ENCODE data around the gene ZSCAN26. TPM values are rescaled to one million over a fixed set of nuclear protein-coding genes. Genes with fewer than 3 reads are reported as not detected.

ZSCAN26 gene
- total and polyA plus RNA-seq, 4 donors: 2.8 to 9.7 (median 6.1) TPM

DNA sequence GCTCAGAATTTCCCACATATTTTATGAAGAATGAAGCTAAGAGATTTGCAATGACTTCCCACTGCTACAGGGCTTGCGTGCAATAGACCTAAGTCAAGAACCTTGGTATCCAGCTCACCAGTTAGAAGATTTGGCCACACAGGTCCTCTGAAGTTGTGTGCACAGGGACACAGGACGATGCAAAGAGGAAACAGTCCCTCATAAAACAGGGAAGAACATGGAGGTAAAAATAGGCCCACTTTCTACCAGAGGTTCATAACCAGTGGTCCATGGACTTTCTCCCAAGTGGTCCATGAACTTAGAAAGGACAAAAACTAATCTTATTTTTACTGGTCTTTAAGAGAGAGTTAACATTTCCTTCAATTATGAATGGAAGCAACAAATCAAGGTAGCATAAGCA lies 16.2 kb upstream of the ZSCAN26 start:
- H3K27ac ChIP-seq (ENCODE audit: low read depth in 1 of 2, low read length in 2 of 2): no peak overlapping the region
- no peak for DNase-seq (ENCODE audit: low spot score)
- peak overlapping the region in 1 of 3 donors; percentile 14 for H3K4me3 ChIP-seq (ENCODE audit: low read depth in 1 of 3, low read length in 3 of 3)
- 83% methylated on average over 2 of the region's 2 CpGs for WGBS
- peaks cover 0 to 23% (median 14%) of the 10 kb centered on the region in 4 donors for H3K4me1 ChIP-seq (ENCODE audit: control insufficient read depth in 4 of 4, insufficient read depth in 4 of 4, low read length in 3 of 4)
- peaks cover 0 to 29% (median 15%) of the 10 kb centered on the region in 4 donors for H3K36me3 ChIP-seq (ENCODE audit: control insufficient read depth in 4 of 4, insufficient read depth in 3 of 4, low read depth in 1 of 4, low read length in 3 of 4)
- H3K9ac ChIP-seq (ENCODE audit: low read depth in 1 of 2, low read length in 2 of 2): no peak overlapping the region
- no peaks in the 10 kb centered on the region for H3K27me3 ChIP-seq (ENCODE audit: control insufficient read depth in 4 of 4, insufficient read depth in 4 of 4, low read length in 3 of 4)
- no peak for TF ChIP-seq RAD21 (IDR thresholded peaks at IDR 0.05)
- TF ChIP-seq SP1 (IDR thresholded peaks at IDR 0.05): no peak
- TF ChIP-seq RXRA (IDR thresholded peaks at IDR 0.05): no peak
- no peak for TF ChIP-seq ZBTB33 (IDR thresholded peaks at IDR 0.05)
- H3K9me3 ChIP-seq (ENCODE audit: control insufficient read depth in 4 of 4, low read length in 3 of 4): no peaks in the 10 kb centered on the region

- H3K4me1 ChIP-seq (ENCODE audit: control insufficient read depth in 4 of 4, insufficient read depth in 4 of 4, low read length in 3 of 4): peaks cover 0 to 23% (median 14%) of the 10 kb centered on the region in 4 donors
- no peaks in the 10 kb centered on the region for H3K9me3 ChIP-seq (ENCODE audit: control insufficient read depth in 4 of 4, low read length in 3 of 4)
- H3K36me3 ChIP-seq (ENCODE audit: control insufficient read depth in 4 of 4, insufficient read depth in 3 of 4, low read depth in 1 of 4, low read length in 3 of 4): peaks cover 0 to 20% (median 8%) of the 10 kb centered on the region in 4 donors
- H3K27me3 ChIP-seq (ENCODE audit: control insufficient read depth in 4 of 4, insufficient read depth in 4 of 4, low read length in 3 of 4): no peaks in the 10 kb centered on the region
- H3K27ac ChIP-seq (ENCODE audit: low read depth in 1 of 2, low read length in 2 of 2): no peak overlapping the region
- peak; percentile 39 for DNase-seq (ENCODE audit: low spot score)
- H3K9ac ChIP-seq (ENCODE audit: low read depth in 1 of 2, low read length in 2 of 2): peak overlapping the region; percentile 48 to 64
- no peak for TF ChIP-seq FOXA1 (IDR thresholded peaks at IDR 0.05)
- no peak for TF ChIP-seq GABPA (IDR thresholded peaks at IDR 0.05 in 1 of 2, conservative IDR thresholded peaks at IDR 0.05 in 1 of 2)
- no peak for TF ChIP-seq EGR1 (IDR thresholded peaks at IDR 0.05; ENCODE audit: low read depth in 2 of 2)
- no peak for TF ChIP-seq MAX (IDR thresholded peaks at IDR 0.05)
- TF ChIP-seq SP1 (IDR thresholded peaks at IDR 0.05): no peak
- no peak for TF ChIP-seq TAF1 (conservative IDR thresholded peaks at IDR 0.05)
- TF ChIP-seq, protein P1, sequence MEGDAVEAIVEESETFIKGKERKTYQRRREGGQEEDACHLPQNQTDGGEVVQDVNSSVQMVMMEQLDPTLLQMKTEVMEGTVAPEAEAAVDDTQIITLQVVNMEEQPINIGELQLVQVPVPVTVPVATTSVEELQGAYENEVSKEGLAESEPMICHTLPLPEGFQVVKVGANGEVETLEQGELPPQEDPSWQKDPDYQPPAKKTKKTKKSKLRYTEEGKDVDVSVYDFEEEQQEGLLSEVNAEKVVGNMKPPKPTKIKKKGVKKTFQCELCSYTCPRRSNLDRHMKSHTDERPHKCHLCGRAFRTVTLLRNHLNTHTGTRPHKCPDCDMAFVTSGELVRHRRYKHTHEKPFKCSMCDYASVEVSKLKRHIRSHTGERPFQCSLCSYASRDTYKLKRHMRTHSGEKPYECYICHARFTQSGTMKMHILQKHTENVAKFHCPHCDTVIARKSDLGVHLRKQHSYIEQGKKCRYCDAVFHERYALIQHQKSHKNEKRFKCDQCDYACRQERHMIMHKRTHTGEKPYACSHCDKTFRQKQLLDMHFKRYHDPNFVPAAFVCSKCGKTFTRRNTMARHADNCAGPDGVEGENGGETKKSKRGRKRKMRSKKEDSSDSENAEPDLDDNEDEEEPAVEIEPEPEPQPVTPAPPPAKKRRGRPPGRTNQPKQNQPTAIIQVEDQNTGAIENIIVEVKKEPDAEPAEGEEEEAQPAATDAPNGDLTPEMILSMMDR (IDR thresholded peaks at IDR 0.05; ENCODE audit: low read depth, low read length, missing input control): no peak
- TF ChIP-seq NR2F2 (IDR thresholded peaks at IDR 0.05): no peak
- no peak for TF ChIP-seq ZBTB33 (IDR thresholded peaks at IDR 0.05)
- no peak for TF ChIP-seq RXRA (IDR thresholded peaks at IDR 0.05)
- TF ChIP-seq, protein P2, sequence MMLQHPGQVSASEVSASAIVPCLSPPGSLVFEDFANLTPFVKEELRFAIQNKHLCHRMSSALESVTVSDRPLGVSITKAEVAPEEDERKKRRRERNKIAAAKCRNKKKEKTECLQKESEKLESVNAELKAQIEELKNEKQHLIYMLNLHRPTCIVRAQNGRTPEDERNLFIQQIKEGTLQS (IDR thresholded peaks at IDR 0.05): no peak
- no peak for TF ChIP-seq RAD21 (IDR thresholded peaks at IDR 0.05)
- no peak for TF ChIP-seq JUND (IDR thresholded peaks at IDR 0.05)
- TF ChIP-seq YY1 (IDR thresholded peaks at IDR 0.05): no peak
- under 1% methylated on average over 25 of the region's 25 CpGs for WGBS
- H3K4me3 ChIP-seq (ENCODE audit: low read depth in 1 of 3, low read length in 3 of 3): peak overlapping the region; percentile 68 to 84 (median 75)
Observed at GRCh38 chr6:28251661-28252008, 15.3 kb upstream of the ZSCAN26 start.
